CD4-positive, alpha-beta T cell (primary cell): ENCODE measurements around the gene ABCC8. TPM values are rescaled to one million over a fixed set of nuclear protein-coding genes. Genes with fewer than 3 reads are reported as not detected.

Source experiments
- ATAC-seq: fragments of 200-7000 bp; cut with Tn5 transposase; one replicate; pipeline ENCODE4 v1.10.0; 2022; ENCODE audit warnings: mild to moderate bottlenecking; ENCODE audit not compliant: poor library complexity
- CTCF ChIA-PET: fragments of 350-600 bp; sonication (Branson Sonifier 250); formaldehyde crosslinking; loops from one replicate; lab custom pipeline; 2021; ENCODE audit warnings: antibody characterized with exemption, inconsistent platforms; lab: Charles Lee
- POLR2A ChIA-PET: fragments of 350-600 bp; sonication (Branson Sonifier 250); formaldehyde crosslinking; loops from one replicate; lab custom pipeline; 2021; ENCODE audit warnings: antibody characterized with exemption, inconsistent platforms; lab: Charles Lee
- DNase-seq, 14 experiments: peaks; one replicate each; pipeline ENCODE4 v3.0.0-alpha.2; 2013 to 2020; ENCODE audit warnings: mixed read lengths in 2 of 14
- H3K27ac ChIP-seq, 2 donors: one replicate each; pipeline versions ENCODE4 v1.5.1 to v1.7.0; 2013; ENCODE audit warnings: low read length in 2 of 2, low read depth in 1 of 2, mild to moderate bottlenecking in 1 of 2
- H3K27me3 ChIP-seq, 2 experiments: 1 replicate in 1 of 2; 2 replicates in 1 of 2; pipeline versions ENCODE4 v1.6.1 to v1.7.0; 2013; ENCODE audit warnings: low read length in 2 of 2, control low read depth in 1 of 2, mild to moderate bottlenecking in 1 of 2, moderate library complexity in 1 of 2; ENCODE audit not compliant: insufficient read depth in 2 of 2, control insufficient read depth in 1 of 2
- H3K36me3 ChIP-seq: one replicate; pipeline ENCODE4 v1.6.1; 2013; ENCODE audit warnings: low read length, control low read depth; ENCODE audit not compliant: insufficient read depth
- H3K4me1 ChIP-seq: one replicate; pipeline ENCODE4 v1.6.1; 2013; ENCODE audit warnings: low read length, control low read depth; ENCODE audit not compliant: insufficient read depth
- H3K4me3 ChIP-seq: one replicate; pipeline ENCODE4 v1.5.1; 2013; ENCODE audit warnings: mild to moderate bottlenecking, low read length, moderate library complexity
- H3K9me3 ChIP-seq, 2 experiments: 1 replicate in 1 of 2; 2 replicates in 1 of 2; pipeline versions ENCODE4 v1.6.1 to v1.7.0; 2013; ENCODE audit warnings: low read length in 2 of 2, mild to moderate bottlenecking in 2 of 2, control low read depth in 1 of 2, moderate library complexity in 1 of 2; ENCODE audit not compliant: control insufficient read depth in 1 of 2, insufficient read depth in 1 of 2
- H3K27ac Mint-ChIP-seq: one replicate; pipeline ENCODE4 v1.8.0; 2020; ENCODE audit warnings: mixed read lengths
- H3K27me3 Mint-ChIP-seq: one replicate; pipeline ENCODE4 v1.8.0; 2021; ENCODE audit warnings: mixed read lengths
- H3K36me3 Mint-ChIP-seq: one replicate; pipeline ENCODE4 v1.8.0; 2021; ENCODE audit warnings: low read depth, mixed read lengths
- H3K4me1 Mint-ChIP-seq: one replicate; pipeline ENCODE4 v1.8.0; 2021; ENCODE audit warnings: low read depth, mixed read lengths
- H3K4me3 Mint-ChIP-seq: one replicate; pipeline ENCODE4 v1.8.0; 2020; ENCODE audit warnings: mild to moderate bottlenecking, mixed read lengths
- H3K9me3 Mint-ChIP-seq: one replicate; pipeline ENCODE4 v1.8.0; 2020; ENCODE audit warnings: mixed read lengths
- intact Hi-C, 2 experiments: fragments of 100-400 bp; cut with DNase I in 1 of 2; cut with micrococcal nuclease in 1 of 2; formaldehyde crosslinking; loops; one replicate each; pipeline versions ENCODE4 v1.15.1 to v1.9.0; 2023 to 2025; cut with DNase I, micrococcal nuclease
- total RNA-seq, 174 experiments: library from RNA in 2 of 174; stranded (reverse) in 2 of 174; gene quantifications; one replicate each; pipeline ENCODE4 v1.2.3 and lab custom pipeline; 2021 to 2026
- TF ChIP-seq, protein P1 (sequence below): fragments of 200-600 bp; IDR thresholded peaks from one replicate; pipeline ENCODE4 v1.8.0; 2022; ENCODE audit warnings: antibody characterized with exemption, mild to moderate bottlenecking

The ABCC8 gene
- total RNA-seq, 2 experiments from 2014 or later, result not detected

DNA sequence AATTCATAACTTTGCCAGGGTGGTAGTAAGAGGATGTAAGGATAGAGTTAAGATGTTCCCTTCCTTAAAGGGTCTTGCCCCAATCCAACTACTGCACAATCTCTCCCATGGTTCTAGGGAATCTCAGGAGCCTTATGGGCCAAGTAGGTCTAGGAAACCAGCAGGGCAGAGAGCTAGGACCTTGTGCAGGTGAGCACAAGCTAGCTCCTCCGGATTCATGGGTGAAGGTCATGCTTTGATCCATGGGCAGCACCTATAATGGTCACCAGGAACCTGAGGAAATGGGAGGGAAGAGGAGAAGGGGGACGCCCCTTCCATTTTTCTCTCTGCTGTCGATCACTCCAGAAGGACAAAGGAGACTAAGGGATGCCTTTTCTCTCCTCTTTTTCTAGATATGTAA lies 105.0 kb downstream of the ABCC8 start:
- H3K27ac ChIP-seq, result no peak overlapping the region
- Mint-ChIP-seq H3K4me3 (no peak overlapping the region), H3K4me1 (no peaks in the 10 kb centered on the region), H3K9me3 (peaks cover 24% of the 10 kb centered on the region), H3K27ac (no peak overlapping the region), H3K27me3 (no peaks in the 10 kb centered on the region), H3K36me3 (peaks cover 65% of the 10 kb centered on the region)
- no peaks in the 10 kb centered on the region for H3K27me3 ChIP-seq
- no peaks in the 10 kb centered on the region for H3K4me1 ChIP-seq
- H3K36me3 ChIP-seq, result peaks cover 10% of the 10 kb centered on the region
- ChIA-PET CTCF (no interaction called here), POLR2A (no interaction called here)
- ATAC-seq (no peak), DNase-seq (no peak)
- intact Hi-C loops, result no loop called here
- H3K9me3 ChIP-seq, result peaks cover 19 to 49% of the 10 kb centered on the region in 2 experiments
- no peak overlapping the region for H3K4me3 ChIP-seq
- TF ChIP-seq, protein P1, sequence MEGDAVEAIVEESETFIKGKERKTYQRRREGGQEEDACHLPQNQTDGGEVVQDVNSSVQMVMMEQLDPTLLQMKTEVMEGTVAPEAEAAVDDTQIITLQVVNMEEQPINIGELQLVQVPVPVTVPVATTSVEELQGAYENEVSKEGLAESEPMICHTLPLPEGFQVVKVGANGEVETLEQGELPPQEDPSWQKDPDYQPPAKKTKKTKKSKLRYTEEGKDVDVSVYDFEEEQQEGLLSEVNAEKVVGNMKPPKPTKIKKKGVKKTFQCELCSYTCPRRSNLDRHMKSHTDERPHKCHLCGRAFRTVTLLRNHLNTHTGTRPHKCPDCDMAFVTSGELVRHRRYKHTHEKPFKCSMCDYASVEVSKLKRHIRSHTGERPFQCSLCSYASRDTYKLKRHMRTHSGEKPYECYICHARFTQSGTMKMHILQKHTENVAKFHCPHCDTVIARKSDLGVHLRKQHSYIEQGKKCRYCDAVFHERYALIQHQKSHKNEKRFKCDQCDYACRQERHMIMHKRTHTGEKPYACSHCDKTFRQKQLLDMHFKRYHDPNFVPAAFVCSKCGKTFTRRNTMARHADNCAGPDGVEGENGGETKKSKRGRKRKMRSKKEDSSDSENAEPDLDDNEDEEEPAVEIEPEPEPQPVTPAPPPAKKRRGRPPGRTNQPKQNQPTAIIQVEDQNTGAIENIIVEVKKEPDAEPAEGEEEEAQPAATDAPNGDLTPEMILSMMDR, result no peak

GRCh38 chr11:17369684-17370243 lies 106.9 kb downstream of the ABCC8 start:
- ChIA-PET POLR2A (no interaction called here), CTCF (no interaction called here)
- Mint-ChIP-seq H3K4me3 (no peak overlapping the region), H3K27me3 (no peaks in the 10 kb centered on the region), H3K27ac (no peak overlapping the region), H3K4me1 (no peaks in the 10 kb centered on the region), H3K9me3 (peaks cover 24% of the 10 kb centered on the region), H3K36me3 (peaks cover 67% of the 10 kb centered on the region)
- Histone ChIP-seq H3K27ac (no peak overlapping the region), H3K36me3 (peaks cover 10% of the 10 kb centered on the region), H3K9me3 (peaks cover 19 to 49% of the 10 kb centered on the region in 2 experiments), H3K27me3 (no peaks in the 10 kb centered on the region), H3K4me1 (no peaks in the 10 kb centered on the region), H3K4me3 (no peak overlapping the region)
- intact Hi-C loops, result no loop called here
- TF ChIP-seq, protein P1, result no peak
- DNase-seq, result no peak
- ATAC-seq, result no peak

GRCh38 chr11:17369094-17369493 lies 107.6 kb downstream of the ABCC8 start:
- CTCF ChIA-PET, result no interaction called here
- Histone ChIP-seq H3K36me3 (peaks cover 10% of the 10 kb centered on the region), H3K4me1 (no peaks in the 10 kb centered on the region), H3K4me3 (no peak overlapping the region), H3K27ac (no peak overlapping the region), H3K9me3 (peaks cover 19 to 49% of the 10 kb centered on the region in 2 experiments), H3K27me3 (no peaks in the 10 kb centered on the region)
- Mint-ChIP-seq H3K4me1 (no peaks in the 10 kb centered on the region), H3K27me3 (no peaks in the 10 kb centered on the region), H3K9me3 (peaks cover 24% of the 10 kb centered on the region), H3K36me3 (peaks cover 62% of the 10 kb centered on the region), H3K27ac (no peak overlapping the region), H3K4me3 (no peak overlapping the region)
- ATAC-seq (no peak), DNase-seq (no peak)
- POLR2A ChIA-PET, result no interaction called here
- TF ChIP-seq, protein P1, result no peak
- intact Hi-C loops, result no loop called here
